DND-41 (cell line): ENCODE measurements around the gene SELENOS.

Source experiments
- EZH2 ChIP-seq: IDR thresholded peaks from 3 replicates; pipeline ENCODE4 v1.6.1; 2012; ENCODE audit warnings: borderline replicate concordance, low read depth, mild to moderate bottlenecking, moderate library complexity, low read length, inconsistent platforms; ENCODE audit not compliant: severe bottlenecking
- TF ChIP-seq, protein P1 (sequence below): IDR thresholded peaks from 2 replicates; pipeline ENCODE4 v1.5.1; 2012; ENCODE audit warnings: borderline replicate concordance, low read length, moderate library complexity, mild to moderate bottlenecking; ENCODE audit not compliant: poor library complexity, severe bottlenecking; ENCODE audit errors: extremely low read depth

DNA sequence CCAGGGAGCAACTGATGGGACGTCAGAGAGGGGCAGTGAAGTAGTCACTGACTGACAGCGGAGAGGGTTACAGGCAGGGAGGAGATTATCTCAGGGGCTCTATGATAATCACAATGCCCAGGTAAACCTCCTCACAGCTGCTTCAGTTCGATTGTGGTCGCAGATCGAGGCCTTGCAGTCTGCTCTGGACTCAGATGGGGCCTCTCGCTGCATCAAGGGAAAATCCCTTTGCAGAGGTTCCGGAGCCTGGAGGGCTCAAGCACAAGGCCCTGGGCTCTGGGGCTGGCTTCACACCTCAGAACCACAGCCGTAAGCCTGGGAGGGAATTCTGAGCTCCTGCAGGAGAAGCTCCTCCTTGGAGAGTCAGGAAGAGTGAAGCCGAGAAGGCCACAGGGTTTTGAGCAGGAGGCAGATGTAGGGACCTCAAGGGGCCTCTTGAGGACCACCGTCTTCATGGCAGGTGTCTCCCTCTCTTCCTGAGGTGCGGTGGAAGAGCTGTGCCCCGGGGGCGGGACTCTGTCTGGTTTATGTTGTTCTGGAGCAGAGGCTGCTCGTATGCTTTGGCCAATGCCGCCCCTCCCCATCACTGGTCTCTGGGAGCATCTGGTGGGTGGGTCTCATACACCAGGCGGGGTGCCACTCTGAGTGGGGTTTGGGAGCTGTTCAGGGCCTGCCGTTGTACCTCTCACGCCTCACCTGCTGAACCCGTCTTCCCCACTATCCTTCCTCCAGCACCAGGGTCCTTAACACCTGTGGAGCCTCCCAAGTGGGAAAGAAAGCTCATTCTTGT lies 37.2 kb upstream of the SELENOS start:
- TF ChIP-seq, protein P1, sequence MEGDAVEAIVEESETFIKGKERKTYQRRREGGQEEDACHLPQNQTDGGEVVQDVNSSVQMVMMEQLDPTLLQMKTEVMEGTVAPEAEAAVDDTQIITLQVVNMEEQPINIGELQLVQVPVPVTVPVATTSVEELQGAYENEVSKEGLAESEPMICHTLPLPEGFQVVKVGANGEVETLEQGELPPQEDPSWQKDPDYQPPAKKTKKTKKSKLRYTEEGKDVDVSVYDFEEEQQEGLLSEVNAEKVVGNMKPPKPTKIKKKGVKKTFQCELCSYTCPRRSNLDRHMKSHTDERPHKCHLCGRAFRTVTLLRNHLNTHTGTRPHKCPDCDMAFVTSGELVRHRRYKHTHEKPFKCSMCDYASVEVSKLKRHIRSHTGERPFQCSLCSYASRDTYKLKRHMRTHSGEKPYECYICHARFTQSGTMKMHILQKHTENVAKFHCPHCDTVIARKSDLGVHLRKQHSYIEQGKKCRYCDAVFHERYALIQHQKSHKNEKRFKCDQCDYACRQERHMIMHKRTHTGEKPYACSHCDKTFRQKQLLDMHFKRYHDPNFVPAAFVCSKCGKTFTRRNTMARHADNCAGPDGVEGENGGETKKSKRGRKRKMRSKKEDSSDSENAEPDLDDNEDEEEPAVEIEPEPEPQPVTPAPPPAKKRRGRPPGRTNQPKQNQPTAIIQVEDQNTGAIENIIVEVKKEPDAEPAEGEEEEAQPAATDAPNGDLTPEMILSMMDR = no peak
- TF ChIP-seq EZH2 = no peak
